GM18867 (cell line): ENCODE results near the gene MVD.
A peak's percentile ranks its signal among the peaks of the same experiment; 100 is the strongest.

Experiments
- ATAC-seq: cut with Tn5 transposase; IDR thresholded peaks from one replicate; pipeline ENCODE4 v1.9.1; 2021; ENCODE audit warnings: mild to moderate bottlenecking, moderate library complexity; ENCODE audit not compliant: unreplicated experiment

Gene MVD, protein sequence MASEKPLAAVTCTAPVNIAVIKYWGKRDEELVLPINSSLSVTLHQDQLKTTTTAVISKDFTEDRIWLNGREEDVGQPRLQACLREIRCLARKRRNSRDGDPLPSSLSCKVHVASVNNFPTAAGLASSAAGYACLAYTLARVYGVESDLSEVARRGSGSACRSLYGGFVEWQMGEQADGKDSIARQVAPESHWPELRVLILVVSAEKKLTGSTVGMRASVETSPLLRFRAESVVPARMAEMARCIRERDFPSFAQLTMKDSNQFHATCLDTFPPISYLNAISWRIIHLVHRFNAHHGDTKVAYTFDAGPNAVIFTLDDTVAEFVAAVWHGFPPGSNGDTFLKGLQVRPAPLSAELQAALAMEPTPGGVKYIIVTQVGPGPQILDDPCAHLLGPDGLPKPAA

DNA sequence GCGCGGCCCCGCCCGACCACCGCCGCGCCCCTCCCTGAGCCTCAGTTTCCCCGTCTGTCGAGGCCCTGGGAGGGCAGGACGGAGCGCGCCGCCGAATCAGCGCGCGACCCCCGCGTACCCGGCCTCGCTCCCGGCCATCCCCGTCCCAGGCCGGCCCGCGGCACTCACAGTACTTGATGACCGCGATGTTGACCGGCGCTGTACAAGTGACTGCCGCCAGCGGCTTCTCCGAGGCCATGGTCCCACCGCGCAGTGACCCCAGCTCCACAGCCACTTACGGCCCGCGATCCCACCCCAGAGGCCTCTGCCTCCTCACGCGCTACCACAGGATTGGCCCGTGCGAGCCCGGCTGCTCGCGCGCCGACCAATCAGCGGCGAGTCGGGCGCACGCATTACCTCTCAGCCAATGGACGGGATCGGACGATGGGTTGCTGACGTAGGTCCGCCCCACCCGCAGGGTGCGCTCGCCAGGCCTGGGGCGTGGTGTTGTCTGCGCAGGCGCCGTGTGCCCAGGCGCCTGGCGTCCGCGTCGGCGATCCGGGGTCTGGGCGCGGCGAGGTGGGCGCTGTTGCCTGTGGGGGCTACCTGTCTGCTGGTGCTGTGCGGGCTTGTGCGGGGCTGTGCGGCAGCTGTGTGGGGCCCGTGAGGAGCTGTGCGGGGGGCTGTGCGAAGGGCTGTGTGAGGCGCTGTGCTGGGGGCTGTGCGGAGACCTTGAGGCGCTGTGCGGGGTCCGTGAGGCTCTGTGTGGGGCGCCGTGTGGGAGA lies at the start of gene MVD:
Gene MVD, minus strand, starts transcription at position 249 of the 764 bp plus-strand sequence. Its CDS starts 11 bp downstream, at position 238.
- peak; percentile 93 for ATAC-seq

DNA sequence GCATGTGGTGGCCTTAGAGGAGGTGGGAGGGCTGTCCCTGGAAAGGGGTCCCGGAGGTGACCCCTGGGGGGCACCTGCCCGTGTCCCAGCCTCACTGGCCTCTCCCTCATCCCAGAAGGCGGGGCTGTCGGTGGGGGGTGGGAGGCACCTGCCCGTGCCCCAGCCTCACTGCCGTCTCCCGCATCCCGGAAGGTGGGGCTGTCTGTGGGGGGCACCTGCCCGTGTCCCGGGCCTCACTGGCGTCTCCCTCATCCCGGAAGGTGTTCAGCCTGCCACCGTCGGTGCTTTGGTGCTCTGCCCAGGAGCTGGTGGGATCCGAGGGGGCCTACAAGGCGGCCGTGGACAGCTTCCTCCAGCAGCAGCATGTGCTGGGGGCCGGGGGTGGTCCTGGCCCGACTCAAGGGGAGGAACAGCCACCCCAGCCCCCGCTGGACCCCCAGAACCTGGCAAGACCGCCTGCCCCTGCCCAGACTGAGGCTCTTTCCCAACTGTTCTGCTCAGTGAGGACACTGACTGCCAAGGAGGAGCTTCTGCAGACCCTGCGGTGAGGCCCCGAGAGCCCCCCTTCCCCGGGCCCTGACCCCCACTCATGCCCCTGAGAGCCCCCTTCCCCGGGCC lies 49.6 kb upstream of the MVD start:
- no peak for ATAC-seq

DNA sequence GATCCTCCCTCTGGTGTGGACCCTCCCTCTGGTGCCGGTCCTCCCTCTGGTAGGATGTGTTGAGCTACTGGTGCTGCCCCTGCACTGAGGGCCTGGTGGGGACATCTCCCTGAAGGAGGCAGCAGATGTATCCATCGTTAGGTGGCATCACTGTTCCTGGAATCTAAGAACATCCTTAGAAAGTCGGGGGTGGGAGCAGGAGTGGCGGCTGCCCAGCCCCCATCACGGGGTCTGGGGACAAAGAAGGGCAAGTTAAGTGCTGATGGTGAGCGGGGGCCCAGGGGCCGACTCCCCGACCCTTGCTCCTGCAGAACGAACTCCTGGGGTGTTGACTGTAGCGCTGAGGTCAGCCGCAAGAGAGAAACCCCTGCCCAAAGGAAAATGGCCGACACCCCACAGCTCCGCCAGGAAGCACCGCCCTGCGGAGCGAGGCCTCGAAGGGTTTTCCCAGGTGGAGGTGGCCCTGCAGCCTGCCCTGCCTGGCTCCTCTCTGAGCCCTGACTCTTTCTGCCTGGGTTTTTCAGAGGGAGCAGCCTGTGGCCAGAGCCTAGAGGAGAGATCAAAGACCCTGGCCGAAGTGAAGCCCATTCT lies 49.0 kb upstream of the MVD start:
- no peak for ATAC-seq

DNA sequence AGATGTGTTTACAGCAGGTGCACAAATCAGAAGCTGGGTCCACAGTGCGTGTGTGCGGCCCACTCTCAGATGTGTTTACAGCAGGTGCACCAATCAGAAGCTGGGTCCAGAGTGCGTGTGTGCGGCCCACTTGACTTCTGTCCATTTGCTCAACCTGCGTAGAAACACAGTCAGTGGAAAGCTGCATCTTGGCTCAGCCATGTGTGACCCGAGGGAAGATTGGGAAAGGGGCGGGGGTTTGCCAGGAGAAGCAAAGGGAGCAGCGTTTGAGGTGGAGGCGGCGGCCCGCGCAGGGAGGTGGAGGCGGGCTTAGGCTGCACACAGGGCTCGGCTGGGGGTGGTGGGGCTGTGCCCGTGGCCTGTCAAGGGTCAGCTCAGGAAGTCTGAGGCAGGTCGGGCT lies 47.7 kb upstream of the MVD start:
- ATAC-seq = no peak

DNA sequence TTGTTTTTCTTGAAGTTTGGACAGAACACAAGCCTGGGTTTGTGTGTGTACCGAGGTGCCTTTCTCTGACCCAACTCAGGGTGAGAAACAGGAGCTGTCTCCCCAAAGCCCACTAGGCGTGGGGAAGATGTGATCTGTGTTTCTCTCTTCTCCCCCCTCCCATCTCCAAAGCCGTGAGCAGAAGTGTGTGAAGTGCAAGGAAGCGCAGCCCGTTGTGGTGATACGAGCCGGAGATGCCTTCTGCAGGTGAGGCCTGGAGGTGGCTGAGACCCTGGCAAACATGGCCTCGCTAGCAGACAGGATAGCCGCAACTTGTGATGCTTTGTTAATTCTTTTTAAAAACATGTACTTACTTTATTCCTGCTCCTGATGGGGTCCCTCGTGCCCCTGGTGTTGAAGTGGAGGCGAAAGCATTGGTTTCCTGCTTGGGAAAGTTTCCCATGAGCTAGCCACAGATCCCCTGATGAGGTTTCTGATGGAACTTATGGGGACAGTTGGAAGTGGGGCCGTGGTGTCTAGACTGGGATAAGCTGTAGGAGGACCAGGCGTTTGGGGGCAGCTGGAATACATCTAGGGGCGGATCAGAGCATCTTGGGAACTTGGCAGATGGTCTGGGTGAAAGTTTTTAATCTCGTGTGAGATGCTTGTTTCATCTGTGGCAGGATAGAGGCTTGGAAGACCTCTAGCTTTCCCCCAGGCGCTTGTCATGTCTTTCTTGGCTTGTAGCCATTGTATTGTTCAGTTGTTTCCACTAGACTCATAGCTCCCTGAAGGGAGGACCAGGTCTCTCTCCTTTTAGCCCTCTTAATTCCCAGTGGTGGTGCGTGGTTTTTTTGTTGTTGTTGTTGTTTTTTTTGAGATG lies 44.3 kb upstream of the MVD start:
- no peak for ATAC-seq

DNA sequence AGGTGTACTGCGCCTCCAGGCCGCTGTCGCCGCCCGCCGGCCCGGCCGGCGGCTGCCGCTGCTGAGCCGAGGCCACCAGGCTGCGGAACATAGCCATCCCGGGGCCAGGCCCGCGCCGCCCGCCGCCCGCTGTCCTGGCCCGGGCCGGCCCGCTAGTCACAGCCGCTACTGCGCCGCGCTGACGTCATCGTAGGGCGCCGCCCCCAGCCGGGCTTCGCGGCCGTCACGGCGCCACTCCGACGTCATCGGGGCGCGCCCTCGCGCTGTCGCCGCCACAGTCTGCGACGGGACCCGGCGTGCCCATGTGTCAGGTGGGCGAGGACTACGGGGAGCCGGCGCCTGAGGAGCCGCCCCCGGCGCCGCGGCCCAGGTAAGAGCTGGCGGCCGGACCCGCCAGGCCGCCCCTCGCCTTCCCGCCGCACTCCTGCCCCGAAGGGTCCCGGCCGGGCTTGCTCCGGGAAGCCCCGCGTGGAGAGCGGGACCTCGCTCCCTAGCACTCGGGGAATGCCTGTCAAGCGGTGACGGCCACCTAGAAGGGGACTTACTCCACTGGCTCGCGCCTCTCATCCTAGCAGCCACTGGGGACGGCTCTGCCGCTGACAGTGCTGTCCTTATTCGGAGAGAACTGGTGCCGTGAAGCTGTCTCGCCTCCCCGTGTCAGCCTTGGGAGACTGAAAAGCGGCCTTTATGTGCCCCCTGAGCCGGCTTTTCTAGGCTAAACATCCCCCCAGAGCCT lies 43.5 kb upstream of the MVD start, which contains the start of the genes CTU2 and RNF166:
Gene CTU2, plus strand, starts transcription at position 275 of the 736 bp plus-strand sequence. Its CDS starts 28 bp downstream, at position 303.
Gene RNF166, minus strand, starts transcription at position 180 of the 736 bp plus-strand sequence. Its CDS starts 83 bp downstream, at position 97.
- peak; percentile 71 for ATAC-seq

DNA sequence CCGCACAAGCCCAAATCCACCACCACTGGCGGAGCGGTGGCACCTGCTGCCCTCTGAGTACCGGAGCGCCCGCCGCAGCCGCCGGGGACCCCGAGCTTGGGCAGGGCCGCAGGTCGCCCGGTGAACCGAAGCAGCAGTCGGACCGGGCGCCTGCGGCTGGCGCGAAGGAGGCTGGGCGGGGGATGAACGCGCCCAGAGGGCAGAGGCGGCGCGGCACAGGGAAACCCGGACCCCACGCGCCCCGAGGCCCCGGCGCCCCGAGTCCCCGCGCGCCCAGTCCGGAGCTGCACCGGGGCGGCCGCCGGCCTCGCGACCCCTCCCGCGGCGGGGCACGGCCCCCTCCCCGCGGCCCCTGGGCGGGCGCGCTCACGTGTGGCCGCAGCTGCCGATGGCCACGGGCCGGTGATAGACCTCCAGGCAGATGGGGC lies 42.9 kb upstream of the MVD start:
- peak; percentile 15 for ATAC-seq

DNA sequence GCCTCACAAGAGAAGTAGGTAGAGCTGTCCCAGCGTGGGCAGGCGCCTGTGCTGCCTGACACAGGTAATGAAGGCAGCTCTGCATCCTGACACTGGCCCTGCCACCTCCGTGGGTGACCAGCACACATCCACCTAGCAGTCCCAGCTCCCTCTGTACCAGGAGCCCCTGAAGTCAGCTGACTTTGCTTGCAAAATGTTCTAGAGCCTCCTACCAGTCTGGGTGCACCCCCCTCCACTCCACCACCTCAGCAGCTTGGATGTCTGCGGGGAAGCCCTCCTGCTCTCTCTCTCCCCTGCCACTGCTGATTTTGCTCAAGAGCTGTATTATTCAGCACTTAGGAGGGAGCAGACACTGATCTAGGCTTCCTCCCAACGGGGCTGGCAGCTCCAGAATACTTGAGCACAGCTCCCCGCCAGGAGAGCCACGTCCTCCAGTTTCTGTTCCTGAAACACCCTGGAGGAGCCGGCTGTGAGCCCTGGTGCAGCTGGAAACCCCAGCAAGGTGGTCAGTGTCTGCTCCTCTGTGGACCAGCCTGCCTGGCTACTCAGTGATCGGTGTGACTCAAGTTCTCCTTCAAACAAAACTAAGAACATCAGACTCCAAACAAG lies 42.3 kb upstream of the MVD start:
- no peak for ATAC-seq

DNA sequence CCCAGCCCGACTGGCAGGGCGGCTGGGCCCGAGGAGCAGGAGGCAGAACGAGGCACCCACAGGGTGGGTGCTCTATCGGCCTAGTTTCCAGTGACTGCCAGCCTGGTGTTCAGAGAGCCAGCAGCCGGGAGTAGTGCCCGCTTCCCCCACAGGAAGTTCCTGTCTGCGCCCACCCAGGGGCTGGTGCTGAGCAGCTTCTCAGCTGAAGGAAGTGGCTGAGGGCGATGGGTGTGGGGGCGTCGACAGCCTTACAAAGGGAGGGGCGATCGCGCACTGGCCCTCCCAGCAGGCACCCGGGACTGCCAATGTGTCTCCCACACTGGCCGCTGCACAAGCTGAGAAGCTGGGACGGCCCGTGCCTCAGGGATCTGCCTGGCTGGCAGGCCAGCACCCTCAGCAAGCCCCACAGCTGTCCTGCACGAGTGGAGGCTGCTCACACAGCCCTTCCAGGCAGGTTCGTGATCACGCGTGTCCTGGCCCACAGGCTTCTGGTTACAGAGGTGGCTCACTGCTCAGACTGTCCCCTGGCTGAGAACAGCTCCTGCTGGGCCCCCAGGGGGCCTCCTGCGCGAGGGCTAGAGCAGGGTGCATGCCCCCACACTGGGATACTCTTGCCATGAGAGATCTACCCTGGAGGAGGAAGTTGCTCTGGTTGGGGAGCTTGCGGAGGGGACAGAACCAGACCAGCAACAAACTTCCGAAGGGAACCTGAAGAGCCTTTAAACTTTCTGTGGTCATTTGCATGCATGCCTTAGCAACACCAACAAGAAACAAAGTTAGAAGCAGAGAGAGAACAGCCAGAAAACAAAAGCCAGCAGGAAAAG lies 40.8 kb upstream of the MVD start:
- no peak for ATAC-seq

DNA sequence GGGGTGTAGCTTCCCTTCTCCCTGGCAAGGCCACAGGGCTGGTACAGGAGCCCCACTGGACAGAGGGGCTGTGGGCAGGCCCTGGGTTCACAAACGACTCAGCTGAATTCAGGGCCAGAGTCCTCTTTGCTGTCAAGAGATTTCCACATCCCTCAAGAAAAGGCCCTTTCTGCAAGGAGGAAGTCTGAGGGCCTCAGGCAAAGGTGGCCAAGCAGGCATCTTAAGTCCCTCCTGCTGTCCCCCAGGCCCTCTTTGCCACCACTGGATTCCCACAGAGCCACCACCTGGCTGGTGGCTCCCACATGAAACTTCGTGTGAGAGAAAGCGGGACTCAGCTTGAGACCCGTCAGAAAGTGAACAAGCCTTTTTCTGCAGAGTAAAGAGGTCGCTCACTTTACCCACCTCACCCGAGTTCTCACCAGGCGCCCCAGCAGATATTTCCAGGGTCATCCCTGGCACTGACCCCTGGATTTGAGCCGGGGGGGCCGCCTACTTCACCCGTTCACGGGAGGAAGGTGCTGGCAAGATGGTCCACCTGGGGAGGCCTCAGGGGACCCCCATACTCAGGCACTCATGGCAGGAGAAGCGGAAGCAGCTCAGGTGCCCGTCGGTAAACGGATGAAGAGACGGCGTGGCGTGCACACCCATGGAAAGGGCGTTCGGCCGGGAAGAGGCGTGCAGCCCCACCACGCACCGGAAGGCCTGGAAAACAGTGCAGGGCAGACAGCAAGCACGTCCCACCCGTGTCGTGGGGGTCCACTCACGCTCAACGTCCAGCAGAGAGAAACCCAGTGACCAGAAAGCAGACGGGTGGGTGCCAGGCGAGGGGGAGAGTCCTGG lies 39.7 kb upstream of the MVD start:
- ATAC-seq = no peak

DNA sequence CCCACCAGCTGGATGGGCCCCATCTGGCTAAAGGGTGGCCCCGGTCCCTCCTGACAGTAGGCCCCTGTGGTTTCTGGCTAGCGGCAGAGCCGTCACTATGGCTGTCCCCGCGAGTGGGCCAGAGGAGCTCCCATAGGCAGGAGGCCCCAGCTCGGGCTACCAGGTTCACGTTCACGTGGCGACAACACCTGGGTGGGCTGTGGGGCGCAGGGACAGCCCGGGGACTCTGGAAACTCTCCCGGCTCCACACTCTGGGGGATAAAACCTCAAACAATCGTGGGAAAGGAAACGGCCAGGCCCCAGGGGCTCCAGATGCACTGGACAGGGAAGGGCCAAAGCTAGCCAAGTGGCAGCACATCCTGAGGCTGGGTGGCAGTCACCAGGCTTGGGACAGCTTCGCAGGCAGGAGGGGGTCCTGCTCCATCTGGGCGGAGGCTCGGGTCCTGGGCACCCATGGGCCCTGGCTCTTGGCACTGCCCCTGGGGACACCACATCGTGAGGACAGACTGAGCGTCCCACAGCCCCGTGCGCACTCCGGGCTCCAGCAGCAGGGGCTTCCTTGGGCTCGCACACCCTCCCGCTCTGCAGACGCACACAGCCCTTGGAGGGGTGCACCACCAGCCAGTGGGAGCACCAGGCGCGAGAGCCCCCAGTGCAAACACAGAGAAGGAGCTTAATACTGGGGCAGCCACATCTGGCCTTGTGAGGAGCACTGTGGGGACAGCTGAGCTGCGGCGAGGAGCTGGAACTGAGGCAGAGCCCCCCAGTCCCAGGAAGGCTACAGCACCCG lies 38.9 kb upstream of the MVD start:
- no peak for ATAC-seq

DNA sequence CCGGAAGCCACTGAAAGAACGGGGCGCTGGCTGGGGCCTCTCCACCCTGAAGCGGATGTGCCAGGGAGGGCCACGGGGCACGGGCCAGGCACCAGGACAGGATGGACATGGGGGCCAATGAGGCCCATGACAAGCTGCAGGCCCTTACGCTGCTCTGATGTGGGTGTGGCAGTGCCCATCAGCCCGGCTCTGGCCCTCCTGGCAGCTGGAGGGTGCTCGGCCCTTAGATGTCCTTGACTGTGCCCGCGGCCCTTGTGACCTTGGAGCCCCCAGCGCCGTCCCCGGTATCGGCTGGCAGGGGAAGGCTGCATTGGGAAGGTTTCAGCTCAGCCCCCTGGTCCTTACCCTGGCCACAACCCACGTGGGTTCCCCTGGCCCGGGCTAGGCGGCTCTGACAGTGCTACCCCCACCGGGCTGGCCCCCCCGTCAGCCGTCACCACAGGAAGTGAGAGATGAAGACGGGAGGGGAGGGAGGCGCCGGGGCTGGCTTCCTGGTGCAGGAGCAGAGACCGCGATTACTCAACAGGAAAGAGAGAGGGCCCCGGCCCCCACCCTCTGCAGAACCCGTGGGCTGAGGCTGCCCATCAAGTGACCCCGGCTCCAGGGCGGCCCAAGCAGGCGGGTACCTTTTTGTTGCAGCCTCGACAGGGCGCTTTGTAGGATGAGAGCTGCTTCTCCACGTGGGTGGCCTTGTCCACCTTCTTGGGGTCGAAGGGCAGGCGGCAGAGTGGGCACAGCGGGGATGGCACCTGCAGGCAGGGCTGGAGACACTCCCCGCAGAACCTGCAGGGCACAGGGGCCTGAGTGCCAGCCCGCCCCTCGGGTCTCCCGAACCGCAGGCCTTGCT lies 38.0 kb upstream of the MVD start:
- ATAC-seq = peak; percentile 70

DNA sequence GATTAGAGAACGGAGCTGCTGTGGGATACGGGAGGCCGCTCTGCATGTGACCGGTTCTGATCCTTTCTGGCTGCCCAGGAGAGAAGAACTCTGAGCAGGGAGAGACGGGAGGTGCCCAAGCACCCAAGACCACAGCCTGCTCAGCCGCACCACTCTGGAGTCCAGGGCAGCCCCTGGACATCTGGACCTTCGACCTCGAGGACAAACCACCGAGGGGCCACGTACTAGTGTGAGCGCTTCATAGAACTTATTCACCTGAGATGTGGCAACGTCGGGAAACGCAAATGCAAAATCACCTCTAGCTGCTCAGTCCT lies 37.4 kb upstream of the MVD start:
- ATAC-seq = no peak

DNA sequence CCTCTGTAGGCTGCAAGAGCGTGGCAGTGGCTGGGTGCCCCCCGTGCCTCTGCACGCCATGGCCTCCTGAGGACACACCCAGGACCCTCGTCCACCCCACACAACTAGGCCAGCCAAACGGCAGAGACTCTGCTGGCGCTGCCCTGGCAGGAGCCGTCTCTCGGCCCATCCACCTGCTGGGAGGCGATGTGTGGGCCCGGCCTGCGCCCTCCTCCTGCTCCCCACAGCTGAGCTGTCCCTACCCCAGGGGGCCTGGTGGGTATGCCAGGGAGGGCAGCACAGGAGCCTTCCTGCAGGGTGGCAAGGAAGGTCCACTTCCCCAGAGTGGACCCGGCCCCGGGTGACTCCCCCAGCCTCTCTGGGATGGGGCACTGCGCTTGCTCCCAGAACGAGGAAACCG lies 36.3 kb upstream of the MVD start:
- no peak for ATAC-seq

DNA sequence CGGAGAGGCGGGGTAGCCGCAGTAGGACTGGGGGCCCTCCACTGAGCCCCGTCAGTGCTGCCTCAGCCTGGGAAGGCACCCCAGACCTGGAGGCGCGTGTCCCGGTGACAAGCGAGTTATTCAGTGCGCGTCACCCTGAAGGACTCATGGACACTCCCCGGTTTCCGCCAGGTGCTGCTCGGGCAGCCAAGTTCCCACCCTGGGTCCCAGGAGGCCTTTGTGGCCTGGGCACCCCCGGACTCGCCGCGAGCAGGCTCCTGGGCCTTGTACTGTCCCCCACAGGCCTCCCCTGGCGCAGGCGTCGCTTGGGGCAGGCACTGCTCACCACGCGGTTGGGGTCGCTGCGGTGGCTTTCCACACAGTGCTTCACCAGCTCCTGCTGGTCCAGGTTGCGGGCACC lies 35.8 kb upstream of the MVD start:
- no peak for ATAC-seq
